Right hindlimb (tissue), 1 donor: ENCODE results near the gene STK17B.

ENCODE experiments used
- DNase-seq: peaks from one replicate; pipeline ENCODE4 v3.0.0-alpha.2; 2018

STK17B gene

DNA sequence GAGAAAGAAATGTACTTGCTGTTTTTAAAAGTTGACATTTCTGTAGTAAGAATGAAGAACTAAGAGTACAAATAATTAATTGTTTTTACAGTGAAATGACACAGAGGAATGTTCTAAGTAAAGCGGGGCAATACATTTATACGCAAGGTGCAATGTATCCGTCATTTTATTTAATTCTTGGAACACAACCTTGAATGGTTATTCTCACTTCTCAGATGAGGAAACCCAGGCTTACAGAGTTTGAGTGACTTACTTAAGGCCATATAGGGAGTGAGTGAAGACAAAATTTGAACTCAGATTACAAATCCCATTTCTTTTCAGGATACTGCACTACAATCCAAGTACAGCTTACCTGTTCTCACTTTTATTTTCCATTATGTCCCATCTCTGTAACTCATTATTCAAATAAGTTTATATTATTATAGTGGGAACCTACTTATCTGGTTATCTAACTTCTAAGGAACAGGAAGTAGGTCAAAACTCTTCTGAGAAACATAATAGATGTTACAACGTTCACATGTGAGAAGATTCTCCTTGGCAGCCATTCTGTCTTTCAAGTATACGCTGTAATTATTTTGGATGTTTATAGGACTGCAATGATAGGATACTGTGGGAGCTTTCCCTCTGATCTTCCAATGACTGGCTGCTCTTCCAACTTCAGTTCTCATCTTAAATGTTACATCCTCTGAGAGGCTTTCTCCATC is 12.3 kb upstream of the STK17B start:
- no peak for DNase-seq

DNA sequence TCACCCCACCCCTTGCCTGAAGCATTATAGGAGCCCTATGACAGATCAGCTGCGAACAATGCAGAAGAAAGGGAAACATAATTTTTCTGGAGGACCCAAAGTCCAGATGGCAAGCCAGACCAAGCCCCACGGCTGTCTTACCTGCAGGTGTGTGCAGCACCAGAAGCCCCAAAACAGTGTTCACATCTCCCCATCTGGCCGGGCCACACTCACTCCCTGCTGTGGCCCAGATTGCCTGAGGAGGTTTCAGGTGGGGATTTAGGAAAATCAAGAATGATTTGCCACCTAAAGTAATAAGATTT is 11.7 kb upstream of the STK17B start:
- no peak for DNase-seq

DNA sequence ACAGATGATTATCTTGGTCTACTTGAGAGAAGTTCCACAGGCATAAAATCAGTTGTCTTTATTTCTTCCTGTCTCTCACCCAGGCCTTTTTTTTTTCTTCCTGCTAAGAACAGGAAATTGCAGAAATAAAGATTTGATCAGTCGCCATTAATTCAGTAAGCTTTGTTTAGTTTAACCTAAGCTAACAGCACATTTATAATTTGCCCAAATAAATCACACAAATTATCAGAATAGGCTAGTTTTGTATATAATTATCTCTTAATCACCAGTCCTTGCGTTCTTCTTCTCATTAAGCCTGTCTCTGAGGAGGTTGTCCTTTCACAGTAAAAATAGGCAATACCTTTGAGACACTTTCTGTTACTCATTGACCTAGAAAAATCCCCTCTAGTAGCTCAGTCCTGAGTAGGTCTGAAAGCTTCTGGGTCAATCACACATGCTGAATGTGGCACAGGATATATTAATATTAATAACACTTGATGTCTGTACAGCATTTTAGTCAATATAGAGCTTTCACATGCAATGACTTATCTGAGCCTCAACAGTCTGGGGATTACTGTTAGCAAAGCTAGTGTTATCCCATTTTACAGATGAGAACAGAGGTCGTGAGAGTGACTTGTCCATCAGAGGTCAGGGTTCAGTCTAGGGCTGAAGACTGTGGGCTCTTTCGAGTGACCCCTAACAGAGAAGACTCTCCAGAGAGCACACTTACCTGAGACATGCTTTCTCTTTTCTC is 11.2 kb upstream of the STK17B start:
- no peak for DNase-seq

DNA sequence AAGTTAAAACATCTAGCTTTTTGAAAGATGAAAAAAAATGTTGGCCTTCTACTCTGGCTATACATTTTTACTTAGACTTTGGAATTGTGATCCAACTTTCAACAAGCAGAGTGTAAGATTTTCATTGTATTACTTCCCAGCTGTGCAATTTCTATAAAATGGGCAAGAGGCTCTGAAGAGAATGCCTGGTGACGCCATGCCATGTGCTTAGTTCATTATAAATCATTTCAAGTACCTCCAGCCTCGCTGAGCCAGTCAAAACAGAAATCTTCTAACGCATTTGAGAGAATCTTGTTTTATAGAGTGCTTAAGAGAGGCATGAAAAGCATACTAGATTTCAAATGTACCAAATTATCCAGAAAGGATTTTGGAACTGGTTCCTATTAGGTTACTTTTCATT is 10.1 kb upstream of the STK17B start:
- no peak for DNase-seq

DNA sequence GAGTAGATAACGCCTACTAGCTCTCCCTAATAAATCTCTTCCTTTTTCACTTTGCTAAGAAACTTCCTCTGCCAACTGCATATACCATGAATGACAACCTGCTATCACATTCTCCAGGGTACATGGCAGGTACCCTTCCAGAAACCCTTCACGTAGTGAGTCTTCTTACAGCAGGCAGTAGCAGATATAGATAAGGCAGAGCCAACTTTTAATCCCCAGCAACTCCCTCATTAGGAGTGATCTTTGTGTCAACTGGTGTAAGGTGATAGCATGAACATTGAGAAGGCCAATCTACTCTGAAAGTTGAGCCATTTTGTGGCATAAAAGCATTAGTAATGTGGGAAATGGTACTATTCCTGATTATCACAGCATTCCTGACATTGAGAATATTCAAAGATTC is 5.7 kb upstream of the STK17B start:
- DNase-seq = no peak

DNA sequence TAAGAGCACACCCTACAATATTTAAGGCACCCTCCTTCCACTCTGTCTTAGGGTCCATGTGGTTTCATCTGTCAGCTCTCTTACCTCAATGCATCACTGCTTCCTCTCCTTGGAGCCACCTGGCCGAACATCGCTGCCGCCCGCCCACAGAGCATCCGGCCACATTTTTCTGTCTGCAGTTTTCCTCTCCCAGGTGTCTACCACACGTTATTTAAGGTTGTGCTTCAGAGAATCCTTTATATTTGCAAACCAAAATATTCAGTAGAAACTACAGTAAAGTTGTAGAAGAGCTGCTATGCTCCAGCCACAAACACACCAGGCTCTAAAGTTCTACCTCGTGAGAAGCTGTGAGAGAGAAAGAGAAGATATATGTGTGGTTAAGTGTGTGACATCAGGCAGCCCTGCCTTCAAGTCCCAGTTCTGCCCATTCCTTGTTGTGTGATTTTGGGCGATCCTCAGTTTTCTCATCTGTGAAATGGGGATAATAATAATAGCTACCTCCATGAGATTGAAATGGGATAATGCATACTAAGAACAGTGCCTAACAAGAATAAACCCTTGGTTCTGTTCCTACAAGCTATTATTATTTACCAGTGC is 4.9 kb upstream of the STK17B start:
- DNase-seq = no peak

DNA sequence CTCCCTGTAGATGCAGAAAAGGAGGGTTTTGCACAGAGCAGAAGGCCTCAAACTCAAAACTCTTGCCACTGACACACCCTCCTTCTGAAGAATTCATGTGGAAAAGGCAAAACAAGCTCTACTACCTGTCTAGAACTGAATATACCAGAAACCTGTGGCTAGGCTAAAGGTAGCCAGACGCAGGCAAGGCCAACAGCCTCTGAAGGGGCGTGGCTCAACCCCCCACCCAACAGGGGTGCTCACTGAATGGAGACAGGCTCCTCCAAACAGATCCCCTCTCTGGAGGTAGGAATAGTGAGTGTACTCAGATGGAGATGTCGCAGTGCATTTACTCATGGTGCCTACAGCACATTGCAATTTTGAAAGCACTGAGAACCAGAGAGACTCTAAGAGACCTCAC is 3.0 kb upstream of the STK17B start:
- DNase-seq = no peak

DNA sequence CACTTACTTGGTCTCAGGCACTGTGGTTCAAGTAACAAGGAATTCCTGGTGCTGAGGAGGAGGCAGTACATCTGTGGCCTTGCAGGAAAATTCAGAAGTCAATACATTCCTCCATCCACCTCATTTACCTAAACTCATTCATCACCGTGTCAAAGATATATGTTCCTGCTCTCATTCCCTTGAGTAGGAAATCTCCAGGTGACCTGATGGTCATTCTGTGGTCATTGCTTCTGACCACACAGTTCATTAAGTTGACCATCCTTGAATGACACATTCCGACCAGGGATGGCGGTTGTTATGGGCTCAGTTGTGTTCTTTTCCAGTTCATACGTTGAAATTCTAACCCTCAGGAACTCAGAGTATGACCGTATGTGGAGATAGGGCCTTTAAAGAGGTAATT is 2.1 kb upstream of the STK17B start:
- DNase-seq = no peak

DNA sequence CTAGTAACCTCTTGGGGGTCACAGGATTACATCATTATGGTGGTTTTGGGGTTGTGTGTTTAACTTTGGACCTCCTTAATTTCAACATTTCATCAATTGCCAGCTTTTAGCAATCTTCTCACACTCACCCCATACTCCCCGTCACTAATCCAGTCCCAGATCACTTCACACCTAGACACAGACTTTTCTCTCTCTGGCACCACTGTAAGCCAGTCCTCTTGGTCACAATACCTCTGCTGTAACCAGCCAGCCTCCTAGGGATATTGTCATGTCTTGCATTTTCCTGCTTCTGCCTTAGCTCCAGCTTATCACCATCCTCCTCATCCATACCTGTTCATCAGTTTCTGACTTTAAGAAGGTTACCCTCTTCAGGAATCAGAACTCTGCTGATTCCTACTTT is 1.6 kb upstream of the STK17B start:
- no peak for DNase-seq

DNA sequence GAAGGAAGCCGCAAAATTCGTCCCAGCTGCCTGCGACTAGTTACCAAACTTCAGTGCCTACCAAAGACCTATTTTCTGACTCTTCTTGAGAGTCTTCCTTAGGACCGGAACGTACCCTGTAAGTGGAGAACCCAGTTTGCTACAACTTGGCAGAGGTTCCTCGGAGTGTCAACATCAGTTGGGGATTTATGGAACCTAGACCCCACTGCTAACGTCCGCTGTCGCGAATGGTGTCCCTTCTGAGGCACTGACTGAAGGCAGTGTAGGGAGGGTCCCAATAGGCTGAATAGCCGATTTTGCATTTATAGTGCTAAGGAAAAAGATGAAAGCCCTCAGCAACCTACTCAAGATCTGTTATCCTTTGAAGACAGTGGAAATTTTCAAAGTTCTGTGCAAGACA is 568 bp upstream of the STK17B start:
- no peak for DNase-seq

DNA sequence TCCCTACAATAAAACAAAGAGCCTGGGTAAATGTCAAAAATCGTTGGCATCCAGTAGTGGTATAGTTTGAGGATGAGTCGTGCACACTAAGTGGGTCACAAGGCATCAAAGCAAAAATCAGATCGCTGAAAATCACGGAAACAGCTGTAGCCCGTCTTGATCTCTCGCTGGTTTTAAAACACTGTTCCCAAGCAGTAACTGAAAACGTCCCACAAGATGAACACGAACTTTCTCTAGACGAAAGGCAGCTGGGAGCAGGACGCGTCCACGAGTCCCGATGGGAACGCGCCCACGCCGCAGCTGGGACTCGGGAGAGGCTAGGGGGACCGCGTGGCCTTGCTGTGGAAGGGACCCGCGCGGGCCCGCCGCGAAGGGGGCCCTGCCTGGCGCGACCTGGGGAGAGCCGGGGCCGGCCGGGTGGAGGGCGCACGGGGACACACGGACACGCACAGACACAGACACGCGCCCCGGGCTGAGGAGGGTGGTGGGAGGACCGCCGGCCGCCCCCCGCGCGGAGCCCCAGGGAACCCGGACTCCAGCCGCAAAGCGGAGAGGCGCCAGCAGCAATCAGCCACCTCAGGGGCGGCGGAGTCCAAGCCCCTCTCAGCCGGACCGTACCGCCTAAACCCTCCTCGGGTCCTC is 651 bp downstream of the STK17B start:
- no peak for DNase-seq

DNA sequence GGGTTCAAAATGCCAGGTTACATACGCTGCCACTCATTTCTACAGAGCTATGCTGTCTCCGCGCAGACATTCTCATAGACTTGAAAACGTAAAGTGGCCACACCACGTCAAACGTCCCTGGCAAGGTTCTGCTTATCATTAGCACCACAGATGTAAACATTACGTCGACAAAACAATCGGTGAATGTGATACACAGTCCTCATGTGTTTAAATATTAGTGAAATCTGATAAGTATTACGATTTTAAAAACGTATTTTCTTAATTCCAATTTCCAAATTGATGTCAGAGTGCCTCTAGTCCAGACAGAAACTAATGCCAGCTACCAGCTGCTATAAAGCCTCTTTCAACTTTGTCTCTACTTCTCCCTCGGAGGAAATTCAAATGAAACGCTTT is 1.2 kb downstream of the STK17B start:
- peak; percentile 34 for DNase-seq

DNA sequence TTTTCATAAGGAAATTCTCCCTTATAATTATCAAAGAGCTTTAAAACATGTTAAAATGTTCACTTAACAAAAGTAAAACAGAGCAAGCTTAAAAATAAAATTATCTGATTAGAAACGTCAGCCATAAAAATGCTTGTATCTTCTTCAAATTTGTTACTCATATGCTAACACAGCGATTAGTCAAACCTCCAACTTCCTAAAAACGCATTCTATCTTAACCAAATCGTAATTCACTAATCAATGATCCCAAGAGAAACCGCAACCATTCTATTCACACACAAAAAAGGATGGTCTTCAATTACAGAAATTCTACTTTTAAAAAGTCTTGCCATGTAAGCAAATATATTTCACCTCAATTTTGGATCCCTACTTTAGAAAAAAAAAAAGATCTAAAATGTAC is 1.9 kb downstream of the STK17B start:
- no peak for DNase-seq

DNA sequence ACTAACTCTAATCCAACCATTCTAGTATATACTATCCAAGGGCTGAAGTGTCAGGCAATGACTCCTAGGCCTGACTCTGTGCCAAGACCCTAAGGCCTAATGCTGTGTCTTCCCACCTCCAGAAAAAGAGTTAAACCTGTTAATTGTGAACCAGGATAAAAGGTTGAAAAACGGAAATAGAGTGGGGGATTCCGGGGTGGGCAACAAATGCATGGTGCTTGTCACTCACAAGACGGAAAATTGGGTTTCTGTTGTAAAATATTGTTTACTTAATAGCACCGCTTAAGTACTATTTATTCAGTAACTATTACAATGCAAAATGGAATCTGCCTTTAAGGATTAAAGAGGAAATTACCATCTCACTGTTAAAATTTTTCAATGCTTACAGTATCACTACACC is 3.2 kb downstream of the STK17B start:
- no peak for DNase-seq

DNA sequence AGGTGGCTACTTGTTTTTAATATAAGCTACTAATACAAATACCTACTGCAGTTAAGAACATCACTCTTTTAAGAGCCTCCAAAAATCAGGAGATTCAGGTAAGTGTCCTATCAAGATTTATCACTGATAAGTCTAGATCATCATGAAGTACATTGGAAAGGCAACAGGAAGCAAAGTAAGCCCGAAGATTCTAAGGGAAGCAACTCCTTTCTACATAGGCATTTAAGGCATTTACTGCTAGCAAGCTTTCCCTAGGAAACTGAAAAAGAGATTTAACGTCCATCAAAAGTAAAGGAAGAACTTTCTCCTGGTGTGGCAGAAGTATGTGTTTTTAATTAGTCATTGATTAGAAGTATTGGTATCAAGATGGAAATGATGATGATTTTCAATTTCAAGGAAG is 3.7 kb downstream of the STK17B start:
- DNase-seq = no peak

DNA sequence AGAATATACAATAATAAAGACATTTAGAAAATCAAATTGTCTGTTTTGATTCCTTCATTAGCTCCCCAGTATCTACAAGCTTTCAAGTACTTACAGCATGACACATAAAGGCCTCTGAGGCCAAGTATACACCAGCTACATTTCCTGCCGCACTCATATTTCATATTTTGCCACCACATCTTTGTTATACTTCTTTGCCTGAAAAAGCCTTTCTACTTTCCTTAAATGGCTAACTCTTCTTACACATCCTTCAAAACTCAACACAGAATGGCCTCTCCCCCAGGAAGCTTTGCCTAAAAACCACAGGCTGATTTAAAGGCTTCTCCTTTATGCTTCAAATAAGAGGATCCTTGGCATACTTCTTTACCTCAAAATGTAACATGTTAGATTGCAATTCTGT is 4.5 kb downstream of the STK17B start:
- no peak for DNase-seq

DNA sequence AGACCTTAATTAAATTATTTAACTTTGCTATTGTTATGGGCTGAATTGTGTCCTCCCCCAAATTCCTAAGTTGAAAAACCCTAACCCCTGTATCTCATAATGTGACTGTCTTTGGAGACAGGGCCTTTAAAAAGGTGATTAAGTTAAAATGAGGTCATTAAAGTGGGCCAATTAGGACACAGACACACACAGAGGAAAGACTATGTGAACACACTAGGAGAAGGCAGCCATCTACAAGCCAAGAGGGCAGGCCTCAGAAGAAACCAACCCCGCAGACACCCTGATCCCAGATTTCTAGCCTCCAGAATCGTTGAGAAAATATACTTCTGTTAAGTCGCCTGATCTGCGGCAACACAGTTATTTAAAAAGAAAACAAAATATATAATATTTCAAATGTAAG is 6.4 kb downstream of the STK17B start:
- DNase-seq = no peak

DNA sequence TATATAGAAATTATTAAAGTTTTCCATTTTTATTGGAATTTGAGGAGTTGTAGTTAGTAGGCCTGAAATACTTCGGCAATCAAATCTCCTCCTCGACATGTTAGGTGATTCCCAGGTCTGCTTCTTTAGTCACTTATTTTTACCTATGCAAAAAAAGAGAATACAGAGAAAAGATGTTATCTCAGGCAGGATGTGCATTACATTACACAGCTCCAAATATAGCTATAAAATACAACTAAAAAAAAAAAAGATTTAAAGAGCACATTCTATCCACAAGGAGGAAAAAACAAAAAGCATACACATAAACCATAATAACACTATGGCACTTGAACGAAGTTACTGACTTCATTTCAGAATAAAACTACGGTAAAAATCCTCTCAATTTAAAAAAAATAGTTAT is 8.1 kb downstream of the STK17B start:
- no peak for DNase-seq

DNA sequence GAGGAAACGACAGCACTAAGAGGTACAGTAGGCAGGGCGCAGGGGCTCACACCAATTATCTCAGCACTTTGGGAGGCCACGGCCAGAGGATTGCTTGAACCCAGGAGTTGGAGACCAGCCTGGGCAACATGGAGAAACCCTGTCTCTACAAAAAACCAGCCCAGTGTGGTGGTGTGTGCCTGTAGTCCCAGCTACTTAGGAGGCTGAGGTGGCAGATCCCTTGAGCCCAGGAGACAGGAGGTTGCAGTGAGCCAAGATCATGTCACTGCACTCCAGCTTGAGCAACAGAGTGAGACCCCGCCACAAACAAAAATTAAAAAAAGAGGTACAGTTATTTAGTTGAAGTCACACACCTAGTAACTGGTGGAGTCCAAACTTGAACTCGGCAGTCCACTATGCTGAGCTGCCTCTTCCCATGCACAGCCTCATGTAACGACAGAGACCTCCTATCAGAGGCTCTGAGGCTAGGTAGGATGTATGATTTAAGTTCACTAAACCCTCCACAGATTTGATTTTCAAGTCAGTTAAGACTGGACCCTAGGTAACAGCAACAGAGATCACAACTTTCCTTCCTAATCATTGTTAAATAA is 8.7 kb downstream of the STK17B start:
- DNase-seq = no peak

DNA sequence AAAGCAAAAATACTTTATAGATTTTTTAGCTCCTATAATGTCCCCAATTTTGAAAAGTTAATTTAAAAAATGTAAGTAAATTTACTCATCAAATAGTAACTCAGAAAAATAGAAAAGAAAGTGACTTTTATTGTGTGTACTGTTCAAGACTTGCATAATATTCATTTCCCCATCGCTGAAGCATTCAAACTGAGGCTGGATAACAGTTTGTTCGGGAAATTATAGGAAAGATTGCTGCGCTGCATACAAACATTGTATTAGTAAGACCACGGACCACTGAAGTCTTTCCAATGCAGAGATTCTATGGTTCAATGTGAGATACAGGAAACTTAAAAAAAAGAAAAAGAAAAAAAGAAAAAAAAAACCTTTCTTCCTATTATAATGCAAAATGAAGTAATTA is 10.4 kb downstream of the STK17B start:
- DNase-seq = no peak

DNA sequence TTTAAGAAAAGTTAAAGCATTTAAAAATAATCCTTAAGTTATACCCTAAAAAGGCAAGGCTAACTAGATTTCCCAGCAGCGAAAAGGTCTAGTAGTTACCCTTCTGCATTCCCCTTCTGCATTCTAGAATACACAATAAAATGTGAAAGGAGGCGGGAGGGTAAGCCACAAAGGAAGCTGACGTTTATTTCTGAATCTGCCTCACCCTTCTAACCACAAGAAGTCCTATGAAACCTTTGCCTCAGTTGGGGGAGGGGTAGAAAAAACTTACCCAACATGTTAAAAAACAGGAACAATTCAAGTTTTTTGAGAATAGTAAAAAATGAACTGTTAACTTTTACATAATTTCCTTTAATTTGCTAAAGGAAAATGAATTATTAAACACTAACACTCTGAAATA is 11.3 kb downstream of the STK17B start:
- DNase-seq = peak; percentile 29

DNA sequence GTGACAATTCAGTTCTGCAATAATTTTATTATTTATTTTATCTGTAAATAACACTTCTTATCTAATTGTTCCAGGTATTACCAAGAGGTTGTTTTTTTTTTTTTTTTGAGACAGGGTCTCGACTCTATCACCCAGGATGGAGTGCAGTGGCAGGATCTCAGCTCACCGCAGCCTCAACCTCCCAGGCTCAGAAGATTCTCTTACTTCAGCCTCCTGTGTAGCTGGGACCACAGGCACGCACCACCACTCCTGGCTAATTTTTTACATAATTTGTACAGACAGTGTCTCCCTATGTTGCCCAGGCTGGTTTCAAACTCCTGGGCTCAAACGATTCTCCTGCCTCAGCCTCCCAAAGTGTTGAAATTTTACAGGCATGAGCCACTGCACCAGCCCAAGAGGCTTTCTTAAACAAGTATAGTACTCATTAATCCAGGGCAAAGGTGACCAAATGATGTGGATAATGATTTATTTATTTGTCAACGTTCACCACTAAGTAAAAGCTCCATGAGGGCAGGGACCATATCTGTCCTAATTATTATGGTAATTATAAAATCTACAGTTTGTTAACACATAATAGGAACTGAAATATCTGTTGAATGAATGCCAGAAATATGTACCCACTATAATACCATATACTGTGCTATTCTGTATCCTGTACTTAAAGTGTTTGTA is 12.0 kb downstream of the STK17B start:
- DNase-seq = no peak

DNA sequence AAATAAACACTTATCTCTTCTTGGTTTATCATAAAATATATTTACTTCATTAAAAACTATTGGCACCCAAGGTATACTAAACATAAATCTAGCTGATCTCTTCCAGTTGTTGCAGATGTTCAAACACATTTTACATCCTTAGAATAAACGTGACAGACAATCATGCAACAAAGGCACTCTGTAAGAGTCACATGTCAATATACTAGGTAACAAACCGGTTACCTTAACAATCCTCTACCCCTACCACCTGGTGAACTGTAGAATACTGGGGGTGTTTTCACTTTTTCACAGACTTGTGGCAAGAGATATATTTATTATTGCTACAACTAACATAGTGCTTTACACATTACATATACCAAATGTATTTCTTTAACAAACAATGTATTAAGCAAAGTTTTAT is 15.8 kb downstream of the STK17B start:
- no peak for DNase-seq
